ENCODE results near the gene MPRIP.

Gene MPRIP

DNA sequence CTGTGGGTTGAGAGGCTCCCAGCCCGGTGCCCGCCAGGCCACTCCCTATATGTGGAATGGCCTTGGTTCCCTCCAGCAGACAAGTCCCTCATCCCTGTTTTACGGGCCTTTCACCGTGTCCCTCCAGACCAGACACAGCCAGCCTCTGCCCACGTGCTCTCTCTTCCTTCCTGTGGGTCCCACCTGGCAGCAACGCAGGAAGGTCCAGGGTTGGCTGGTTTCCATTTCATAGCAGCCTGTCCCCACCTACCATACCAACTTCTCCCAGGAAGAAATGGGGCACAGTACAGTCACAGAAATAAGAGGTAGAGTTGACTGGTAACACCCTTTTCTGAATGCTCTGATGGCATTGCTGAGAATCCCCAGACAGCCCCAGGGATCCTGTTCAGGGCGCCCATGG, 128.9 kb downstream of the MPRIP start:
- H3K27me3 ChIP-seq = no peaks in the 10 kb centered on the region
- H3K4me3 ChIP-seq (ENCODE audit: low read depth in 1 of 2, low read length in 1 of 2) = no peak overlapping the region
- H3K36me3 ChIP-seq = peaks cover 64% of the 10 kb centered on the region
- no peak overlapping the region for H3K27ac ChIP-seq
- no peaks in the 10 kb centered on the region for H3K9me3 ChIP-seq
- peaks cover 9 to 11% of the 10 kb centered on the region in 2 experiments for H3K4me1 ChIP-seq (ENCODE audit: control insufficient read depth in 1 of 2, insufficient read depth in 1 of 2, low read depth in 1 of 2, low read length in 1 of 2)
- TF ChIP-seq, protein P1, sequence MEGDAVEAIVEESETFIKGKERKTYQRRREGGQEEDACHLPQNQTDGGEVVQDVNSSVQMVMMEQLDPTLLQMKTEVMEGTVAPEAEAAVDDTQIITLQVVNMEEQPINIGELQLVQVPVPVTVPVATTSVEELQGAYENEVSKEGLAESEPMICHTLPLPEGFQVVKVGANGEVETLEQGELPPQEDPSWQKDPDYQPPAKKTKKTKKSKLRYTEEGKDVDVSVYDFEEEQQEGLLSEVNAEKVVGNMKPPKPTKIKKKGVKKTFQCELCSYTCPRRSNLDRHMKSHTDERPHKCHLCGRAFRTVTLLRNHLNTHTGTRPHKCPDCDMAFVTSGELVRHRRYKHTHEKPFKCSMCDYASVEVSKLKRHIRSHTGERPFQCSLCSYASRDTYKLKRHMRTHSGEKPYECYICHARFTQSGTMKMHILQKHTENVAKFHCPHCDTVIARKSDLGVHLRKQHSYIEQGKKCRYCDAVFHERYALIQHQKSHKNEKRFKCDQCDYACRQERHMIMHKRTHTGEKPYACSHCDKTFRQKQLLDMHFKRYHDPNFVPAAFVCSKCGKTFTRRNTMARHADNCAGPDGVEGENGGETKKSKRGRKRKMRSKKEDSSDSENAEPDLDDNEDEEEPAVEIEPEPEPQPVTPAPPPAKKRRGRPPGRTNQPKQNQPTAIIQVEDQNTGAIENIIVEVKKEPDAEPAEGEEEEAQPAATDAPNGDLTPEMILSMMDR (IDR thresholded peaks at IDR 0.05) = no peak

DNA sequence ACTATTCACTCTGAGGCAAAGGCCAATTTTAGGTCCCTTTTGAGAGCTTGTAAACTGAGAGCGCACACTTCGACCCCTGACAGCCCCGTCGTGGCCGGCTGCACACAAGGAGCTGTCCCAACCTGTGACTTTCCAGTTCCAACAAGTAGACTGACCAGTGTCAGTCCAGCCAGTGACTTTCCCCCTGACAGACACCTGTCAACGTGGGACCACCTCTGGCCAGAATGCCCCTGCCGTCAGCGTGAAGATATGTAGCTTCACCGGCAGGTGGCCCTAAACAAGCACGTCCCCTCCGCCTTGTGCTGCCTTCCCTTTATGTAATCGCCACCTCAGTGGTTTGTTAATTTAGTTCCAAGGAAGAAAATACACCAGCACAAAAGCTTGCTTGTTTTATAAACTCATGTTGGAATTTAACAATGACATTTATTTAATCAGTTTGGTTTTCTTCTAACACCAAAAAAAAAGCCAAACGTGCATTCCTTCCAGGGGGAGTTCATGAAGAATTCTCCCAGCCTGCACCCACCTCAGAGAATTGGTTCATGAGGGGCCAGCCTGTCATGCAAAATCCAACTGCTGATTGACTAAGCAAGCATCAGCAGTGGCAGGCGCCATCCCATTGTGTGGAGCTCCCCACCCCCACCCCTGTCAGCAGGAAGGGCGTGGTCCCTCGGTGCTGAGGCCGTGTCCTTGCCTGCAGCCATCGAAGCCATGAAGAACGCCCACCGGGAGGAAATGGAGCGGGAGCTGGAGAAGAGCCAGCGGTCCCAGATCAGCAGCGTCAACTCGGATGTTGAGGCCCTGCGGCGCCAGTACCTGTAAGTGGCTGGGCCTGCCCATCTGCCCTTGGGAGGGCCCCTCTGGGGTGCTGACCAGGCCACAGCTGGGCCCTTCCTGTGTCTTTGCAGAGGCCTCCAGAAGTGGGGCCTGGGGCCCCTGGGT, 130.0 kb downstream of the MPRIP start:
- Histone ChIP-seq H3K27me3 (no peaks in the 10 kb centered on the region), H3K4me3 (ENCODE audit: low read depth in 1 of 2, low read length in 1 of 2) (no peak overlapping the region), H3K27ac (no peak overlapping the region), H3K36me3 (peaks cover 62% of the 10 kb centered on the region), H3K4me1 (ENCODE audit: control insufficient read depth in 1 of 2, insufficient read depth in 1 of 2, low read depth in 1 of 2, low read length in 1 of 2) (peaks cover 17 to 18% of the 10 kb centered on the region in 2 experiments), H3K9me3 (no peaks in the 10 kb centered on the region)
- TF ChIP-seq, protein P1 (IDR thresholded peaks at IDR 0.05) = no peak

DNA sequence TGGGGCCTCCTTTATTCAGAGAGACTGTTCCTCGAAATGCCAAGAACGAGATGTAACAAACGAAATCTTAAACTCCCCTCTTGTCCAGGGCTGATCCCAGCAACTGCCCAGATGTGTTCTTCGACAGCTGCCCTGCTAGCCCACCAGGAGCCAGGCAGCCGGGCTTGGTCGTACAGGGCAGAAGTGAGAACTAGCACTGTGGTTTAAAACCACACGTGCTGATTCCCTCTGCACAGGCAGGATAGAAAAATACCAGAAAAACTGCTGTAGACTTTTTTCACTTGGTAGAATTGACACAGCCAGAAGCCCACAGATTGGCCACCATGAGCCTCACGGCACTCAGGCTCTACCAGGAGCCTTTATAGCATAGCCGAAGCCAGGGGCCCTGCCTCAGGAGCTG, 130.7 kb downstream of the MPRIP start:
- H3K4me1 ChIP-seq (ENCODE audit: control insufficient read depth in 1 of 2, insufficient read depth in 1 of 2, low read depth in 1 of 2, low read length in 1 of 2) = peaks cover 17 to 18% of the 10 kb centered on the region in 2 experiments
- TF ChIP-seq, protein P1 (IDR thresholded peaks at IDR 0.05) = no peak
- no peaks in the 10 kb centered on the region for H3K27me3 ChIP-seq
- H3K4me3 ChIP-seq (ENCODE audit: low read depth in 1 of 2, low read length in 1 of 2) = no peak overlapping the region
- peaks cover 62% of the 10 kb centered on the region for H3K36me3 ChIP-seq
- H3K27ac ChIP-seq = no peak overlapping the region
- no peaks in the 10 kb centered on the region for H3K9me3 ChIP-seq

DNA sequence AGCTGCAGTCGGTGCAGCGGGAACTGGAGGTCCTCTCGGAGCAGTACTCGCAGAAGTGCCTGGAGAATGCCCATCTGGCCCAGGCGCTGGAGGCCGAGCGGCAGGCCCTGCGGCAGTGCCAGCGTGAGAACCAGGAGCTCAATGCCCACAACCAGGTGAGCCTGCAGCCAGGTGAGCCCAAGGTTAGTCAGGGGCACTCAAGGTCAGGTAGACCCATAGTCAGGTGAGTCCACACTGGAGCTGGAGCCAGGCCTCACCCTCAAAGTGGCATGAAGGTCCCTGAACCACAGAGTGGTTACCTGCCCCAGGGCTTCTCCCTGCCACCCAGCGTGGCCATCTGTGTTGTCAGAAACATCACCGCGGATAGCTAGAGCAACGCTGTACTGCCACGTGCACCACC, 131.7 kb downstream of the MPRIP start:
- peaks cover 64% of the 10 kb centered on the region for H3K36me3 ChIP-seq
- no peaks in the 10 kb centered on the region for H3K9me3 ChIP-seq
- H3K4me3 ChIP-seq (ENCODE audit: low read depth in 1 of 2, low read length in 1 of 2) = no peak overlapping the region
- no peak overlapping the region for H3K27ac ChIP-seq
- peaks cover 17 to 18% of the 10 kb centered on the region in 2 experiments for H3K4me1 ChIP-seq (ENCODE audit: control insufficient read depth in 1 of 2, insufficient read depth in 1 of 2, low read depth in 1 of 2, low read length in 1 of 2)
- TF ChIP-seq, protein P1 (IDR thresholded peaks at IDR 0.05) = no peak
- no peaks in the 10 kb centered on the region for H3K27me3 ChIP-seq

DNA sequence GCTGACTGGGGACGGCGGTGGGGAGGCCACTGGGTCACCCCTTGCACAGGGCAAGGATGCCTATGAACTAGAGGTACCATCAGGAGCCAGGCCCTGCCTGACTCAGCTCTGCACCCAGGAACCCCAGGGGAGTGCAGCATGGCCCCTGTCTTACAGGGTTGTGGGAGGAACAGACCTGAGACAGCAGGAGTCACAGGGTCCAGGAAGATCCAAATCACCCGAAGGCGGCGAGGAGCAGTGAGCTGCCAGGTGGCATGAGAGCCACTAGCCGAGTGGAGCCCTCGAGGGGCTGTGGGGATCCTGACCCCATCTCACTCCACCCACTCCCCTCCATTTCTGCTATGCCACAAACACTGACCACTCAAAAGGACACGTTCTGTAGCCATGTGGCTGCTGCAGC, 133.1 kb downstream of the MPRIP start:
- H3K4me3 ChIP-seq (ENCODE audit: low read depth in 1 of 2, low read length in 1 of 2) = no peak overlapping the region
- no peaks in the 10 kb centered on the region for H3K9me3 ChIP-seq
- H3K36me3 ChIP-seq = peaks cover 76% of the 10 kb centered on the region
- peak overlapping the region; percentile 53 for H3K27ac ChIP-seq
- TF ChIP-seq, protein P1 (IDR thresholded peaks at IDR 0.05) = no peak
- no peaks in the 10 kb centered on the region for H3K27me3 ChIP-seq
- H3K4me1 ChIP-seq (ENCODE audit: control insufficient read depth in 1 of 2, insufficient read depth in 1 of 2, low read depth in 1 of 2, low read length in 1 of 2) = peaks cover 17 to 18% of the 10 kb centered on the region in 2 experiments

All from neutrophil (primary cell).